ENCODE data around the gene SCN8A.
A peak's percentile ranks its signal among the peaks of the same experiment; 100 is the strongest.

The SCN8A gene

GRCh38 chr12:51847643-51848325 is 256.8 kb downstream of the SCN8A start:
- H3K4me3 ChIP-seq (ENCODE audit: low read depth, low read length) = peak overlapping the region; percentile 67

DNA sequence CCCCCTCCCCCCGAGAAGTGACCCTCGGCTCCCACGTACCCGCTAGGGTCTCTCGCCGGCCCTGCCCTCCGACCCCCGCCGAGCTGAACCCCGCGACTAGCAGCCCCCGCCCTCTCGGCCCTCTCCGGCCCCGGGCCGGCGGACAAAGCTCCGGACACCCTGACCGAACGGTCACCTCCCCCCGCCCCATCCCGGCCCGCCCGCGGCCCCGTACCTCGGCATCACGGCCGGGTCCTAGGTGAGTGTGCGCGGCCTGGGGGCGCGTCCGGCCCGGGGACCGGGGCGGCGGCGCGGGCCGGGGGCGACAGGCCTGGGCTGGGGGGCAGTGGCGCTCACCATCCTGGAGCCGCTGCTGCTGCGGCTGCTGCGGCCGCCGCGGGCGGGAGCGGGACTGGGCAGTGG is 257.3 kb downstream of the SCN8A start, which contains the start of gene FIGNL2:
Gene FIGNL2, minus strand, starts transcription at position 393 of the 402 bp plus-strand sequence. CDS start 26,305 bp downstream, outside the sequence.
- H3K4me3 ChIP-seq (ENCODE audit: low read depth, low read length) = peak within 1 kb of the TSS; percentile 67

DNA sequence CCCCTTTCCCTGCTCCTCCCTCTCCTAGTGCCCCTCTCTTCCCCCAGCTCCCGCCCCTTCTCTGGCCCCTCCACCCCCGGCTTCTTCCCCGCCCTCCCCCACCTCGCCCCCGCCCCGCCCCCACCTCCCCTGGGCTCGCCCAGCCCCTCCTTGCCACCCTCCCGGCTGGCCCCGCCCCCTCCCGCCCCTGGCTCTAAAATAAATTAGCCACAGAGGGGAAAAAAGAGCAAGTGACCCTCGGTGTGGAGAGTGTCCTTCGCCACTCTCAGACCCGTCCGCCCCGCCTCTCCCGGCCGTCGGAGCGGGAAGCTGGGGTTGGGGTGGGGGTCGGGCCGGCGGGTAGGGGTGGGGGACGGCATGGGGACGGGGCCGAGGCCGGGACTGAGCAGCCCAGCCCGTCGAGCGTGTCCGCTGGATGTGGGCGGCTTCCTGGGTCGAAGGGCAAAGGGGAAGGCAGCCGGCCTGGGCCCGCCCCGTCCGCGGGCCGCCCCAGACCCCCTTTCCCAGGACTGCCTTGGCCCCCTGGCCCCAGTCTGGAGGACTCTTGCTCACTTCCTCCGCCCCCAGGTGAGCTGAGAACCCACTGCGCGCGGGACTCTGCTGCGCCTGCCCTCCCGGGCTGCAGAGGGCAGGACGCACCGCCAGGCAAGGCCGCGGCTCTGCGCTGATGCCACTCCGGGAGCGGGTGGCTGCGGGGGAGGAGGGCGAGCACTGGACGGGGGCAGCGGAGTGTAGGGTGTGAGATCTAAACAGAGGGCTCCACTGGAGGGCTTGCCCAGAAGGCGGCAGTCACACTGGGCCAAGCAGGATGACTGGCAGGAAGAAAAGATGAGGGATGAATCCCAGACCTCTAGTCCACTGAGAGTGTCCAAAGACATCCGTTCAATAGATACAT is 258.1 kb downstream of the SCN8A start:
- peak overlapping the region; percentile 33 for H3K4me3 ChIP-seq (ENCODE audit: low read depth, low read length)

GRCh38 chr12:51850081-51850964 is 259.3 kb downstream of the SCN8A start:
- H3K4me3 ChIP-seq (ENCODE audit: low read depth, low read length) = no peak overlapping the region

DNA sequence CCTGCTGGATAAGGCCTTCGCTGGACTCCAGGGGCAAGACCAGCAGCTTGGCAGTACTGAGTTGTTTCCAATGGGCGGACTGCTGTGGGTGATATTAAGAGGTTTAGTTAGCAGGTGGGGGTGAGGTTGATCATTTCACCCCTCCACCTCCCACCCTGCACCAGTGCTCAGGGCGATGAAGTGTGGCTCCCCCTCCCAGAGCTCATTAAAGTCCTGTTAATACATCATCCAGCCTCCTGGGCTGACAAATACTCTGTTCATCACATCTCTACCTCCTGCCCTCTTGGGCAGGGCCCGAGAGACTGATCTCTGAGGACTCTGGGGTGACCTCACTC is 259.9 kb downstream of the SCN8A start:
- H3K4me3 ChIP-seq (ENCODE audit: low read depth, low read length) = no peak overlapping the region

DNA sequence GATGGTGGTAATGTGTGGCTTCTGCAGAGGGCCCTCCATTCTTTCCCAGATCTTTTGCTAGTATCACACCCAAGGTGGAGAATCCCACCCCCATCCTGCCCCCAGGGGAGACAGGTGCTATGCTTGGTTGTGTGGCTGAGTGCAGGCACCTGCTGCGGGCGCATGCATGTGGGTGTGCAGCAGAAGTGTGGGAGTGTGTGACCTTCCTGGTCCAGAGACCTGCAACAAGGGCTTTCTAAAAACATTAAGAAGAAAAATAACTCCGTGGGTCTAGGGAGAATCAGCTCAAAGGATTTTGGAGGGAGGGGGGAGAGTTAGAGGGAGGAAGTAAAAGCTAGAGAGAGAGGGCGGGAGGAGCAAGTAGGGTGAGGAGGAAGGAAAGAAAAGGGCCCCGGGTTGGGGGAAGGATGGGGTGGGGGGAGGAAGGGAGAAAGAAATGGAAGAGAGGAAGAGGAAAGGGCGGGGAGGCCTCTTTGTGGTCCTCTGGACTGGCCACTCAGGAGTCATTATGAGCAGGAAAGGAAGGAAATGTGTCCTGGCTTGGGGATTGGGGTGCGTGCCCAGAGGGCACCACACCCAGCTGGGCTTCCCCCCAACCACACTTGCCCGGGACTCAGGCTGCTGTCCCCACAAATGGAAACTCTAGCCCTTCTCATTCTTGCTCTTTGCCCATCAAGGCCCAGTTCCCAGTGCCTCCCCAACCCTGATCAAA is 260.5 kb downstream of the SCN8A start:
- no peak overlapping the region for H3K4me3 ChIP-seq (ENCODE audit: low read depth, low read length)

DNA sequence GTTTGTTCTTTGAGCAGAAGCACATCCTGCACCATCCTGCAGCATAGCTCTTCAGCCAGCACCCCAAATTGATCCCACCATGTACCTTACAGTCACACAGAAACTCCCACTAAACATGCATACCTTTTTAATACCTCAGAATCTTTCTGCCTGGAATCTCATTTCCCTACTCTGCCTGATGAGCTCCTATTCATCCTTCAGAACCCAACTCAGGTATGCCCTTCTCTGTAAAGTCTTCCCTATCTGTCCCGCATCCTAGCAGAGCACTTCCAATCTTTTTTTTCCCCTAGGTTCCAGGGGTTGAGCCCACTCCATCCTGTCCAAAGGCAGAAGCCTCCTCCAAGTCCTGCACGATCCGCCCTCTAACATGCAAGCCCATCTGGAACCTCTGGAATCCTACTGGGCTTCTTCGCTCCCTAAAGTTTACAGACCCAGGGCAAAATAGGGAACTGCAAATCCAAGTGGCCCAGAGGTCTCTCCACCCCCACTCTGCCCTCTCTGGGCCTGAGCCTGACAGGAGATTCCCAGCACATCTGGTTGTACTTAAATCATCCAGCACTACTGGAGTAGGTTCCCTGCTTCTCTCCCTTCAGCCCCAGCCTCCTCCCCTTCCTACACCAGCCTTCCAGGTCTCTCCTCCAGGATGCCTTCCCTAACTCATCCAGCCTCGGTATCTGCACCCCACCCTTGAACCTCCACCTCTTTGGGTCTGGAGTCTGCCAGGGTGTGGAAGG is 261.5 kb downstream of the SCN8A start:
- H3K4me3 ChIP-seq (ENCODE audit: low read depth, low read length) = no peak overlapping the region

- peak overlapping the region; percentile 41 for H3K4me3 ChIP-seq (ENCODE audit: low read depth, low read length)
Measured at GRCh38 chr12:51855586-51856428, 264.8 kb downstream of the SCN8A start.

- H3K4me3 ChIP-seq (ENCODE audit: low read depth, low read length) = no peak overlapping the region
Measured at GRCh38 chr12:51860986-51861385, 270.0 kb downstream of the SCN8A start.
